Forelimb muscle (tissue), 1 donor: ENCODE results near the gene FLRT2. TPM values are rescaled to one million over a fixed set of nuclear protein-coding genes. Genes with fewer than 3 reads are reported as not detected.

ENCODE experiments used
- DNase-seq: peaks from one replicate; pipeline ENCODE4 v3.0.0-alpha.2; 2013; ENCODE audit warnings: low read depth
- polyA plus RNA-seq: library from polyadenylated mRNA; unstranded; fragments of 120-200 nt; gene quantifications from one replicate; pipeline ENCODE4 v1.2.1, GENCODE V29; 2013; ENCODE audit not compliant: insufficient read length

Gene FLRT2
- polyA plus RNA-seq, 1 donor = 87.7 TPM

DNA sequence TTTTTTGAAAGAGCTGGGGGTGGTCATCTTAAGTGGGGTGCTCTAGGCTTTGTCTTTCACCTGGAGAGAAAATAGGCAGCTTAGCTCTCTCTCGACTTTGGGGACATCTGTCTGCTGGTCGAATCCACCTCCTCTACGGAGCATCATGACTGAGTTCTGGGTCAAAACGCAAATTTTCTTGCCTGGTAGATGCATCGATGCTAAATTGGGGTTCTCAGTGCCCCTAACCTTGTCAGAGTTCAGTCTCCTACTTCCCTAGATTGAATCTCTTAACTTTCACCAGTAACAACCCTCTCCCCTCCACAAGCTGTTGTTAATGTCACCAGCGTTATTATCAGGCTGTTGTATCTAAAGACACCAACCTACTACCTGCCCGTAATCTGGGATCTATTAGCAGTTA, 682 bp downstream of the FLRT2 start:
- DNase-seq = no peak

DNA sequence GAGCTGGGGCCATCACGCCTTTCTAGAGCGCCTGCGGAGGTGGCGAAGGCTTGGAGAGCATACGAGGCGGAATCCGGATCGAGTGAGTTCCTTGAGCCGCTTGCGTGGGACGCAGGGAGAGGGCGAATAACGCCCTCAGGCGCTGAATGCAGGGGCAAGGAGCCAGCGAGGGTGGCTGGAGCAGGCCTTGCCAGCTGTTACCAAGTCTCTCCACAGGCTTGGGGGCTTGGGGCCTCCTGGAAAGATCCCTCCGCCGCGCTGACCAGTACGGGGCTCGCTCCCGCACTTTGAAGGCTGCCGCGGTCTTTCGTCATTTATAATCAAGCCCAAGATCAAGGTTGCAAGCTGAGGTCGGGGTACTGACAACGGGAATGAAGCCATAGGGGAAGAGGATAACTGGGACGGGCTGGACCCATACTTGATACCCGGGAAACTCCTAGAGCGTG, 1.2 kb downstream of the FLRT2 start:
- peak; percentile 41 for DNase-seq

DNA sequence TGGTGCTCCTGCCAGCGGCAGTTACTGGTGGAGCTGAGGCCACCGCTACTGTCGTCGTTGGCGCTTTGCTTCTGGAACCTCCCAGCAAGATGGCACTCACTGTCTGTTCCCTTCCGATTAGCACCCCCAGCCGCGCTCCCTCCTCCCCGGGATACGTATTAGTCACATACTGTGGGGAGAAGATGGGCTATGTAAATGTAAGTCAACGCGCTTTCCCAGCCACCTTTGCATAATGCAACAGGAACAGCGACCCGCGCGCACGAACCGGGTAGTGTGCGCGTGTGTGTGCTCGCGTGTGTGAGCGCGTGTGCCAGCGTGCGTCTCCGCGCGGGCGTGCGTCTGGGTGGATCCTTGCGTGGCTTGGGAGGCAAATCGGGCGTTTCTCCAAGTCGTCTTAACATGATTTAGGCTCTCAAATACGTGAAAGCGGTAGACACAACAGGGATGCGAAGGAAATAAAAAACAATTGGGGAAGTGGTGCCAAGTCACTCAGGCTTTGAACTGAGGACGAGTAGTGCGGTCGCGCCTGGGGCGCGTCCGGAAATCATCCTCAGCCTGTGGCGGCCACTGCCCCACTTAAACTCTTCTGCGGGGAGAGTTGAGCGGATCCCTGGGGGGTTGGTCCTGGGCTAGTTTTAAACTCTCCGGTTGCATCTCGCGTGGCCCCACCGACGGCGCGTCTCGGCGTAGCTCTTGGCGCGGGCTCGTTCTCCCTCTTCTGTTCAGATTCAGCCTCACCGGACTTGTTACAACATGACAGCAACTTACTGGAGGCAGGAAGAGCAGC, 1.8 kb downstream of the FLRT2 start:
- peak; percentile 65 for DNase-seq

DNA sequence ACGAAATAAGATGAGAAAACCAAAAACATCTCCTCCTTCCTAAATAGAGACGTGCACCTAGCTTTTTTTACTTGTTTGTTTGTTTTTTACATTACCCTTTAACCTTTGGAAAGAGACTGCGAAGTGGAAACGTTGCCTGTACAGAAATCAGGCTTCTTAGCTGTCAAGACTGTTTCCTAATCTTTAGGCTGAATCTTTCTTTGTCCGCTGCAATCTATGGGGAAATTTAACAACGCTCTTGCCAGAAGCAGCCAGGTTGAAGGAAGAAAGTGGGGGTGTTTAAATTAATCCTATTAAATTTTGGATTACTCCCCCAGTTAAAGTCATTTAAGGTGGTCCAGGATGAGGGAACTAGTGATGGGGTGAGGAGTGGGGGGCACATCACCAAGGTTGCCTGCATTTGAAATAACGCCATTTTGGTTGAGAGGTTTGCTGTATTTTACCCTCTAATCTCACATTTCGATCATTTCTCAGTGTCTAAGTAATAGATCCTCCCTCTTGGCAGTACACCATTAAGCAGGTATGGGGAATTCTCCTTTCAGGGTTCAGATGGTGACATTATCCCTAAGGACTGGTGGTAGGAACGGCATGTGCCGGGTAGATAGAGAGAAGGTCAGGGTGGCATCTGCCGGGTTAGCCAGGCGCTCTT, 2.6 kb downstream of the FLRT2 start:
- no peak for DNase-seq

DNA sequence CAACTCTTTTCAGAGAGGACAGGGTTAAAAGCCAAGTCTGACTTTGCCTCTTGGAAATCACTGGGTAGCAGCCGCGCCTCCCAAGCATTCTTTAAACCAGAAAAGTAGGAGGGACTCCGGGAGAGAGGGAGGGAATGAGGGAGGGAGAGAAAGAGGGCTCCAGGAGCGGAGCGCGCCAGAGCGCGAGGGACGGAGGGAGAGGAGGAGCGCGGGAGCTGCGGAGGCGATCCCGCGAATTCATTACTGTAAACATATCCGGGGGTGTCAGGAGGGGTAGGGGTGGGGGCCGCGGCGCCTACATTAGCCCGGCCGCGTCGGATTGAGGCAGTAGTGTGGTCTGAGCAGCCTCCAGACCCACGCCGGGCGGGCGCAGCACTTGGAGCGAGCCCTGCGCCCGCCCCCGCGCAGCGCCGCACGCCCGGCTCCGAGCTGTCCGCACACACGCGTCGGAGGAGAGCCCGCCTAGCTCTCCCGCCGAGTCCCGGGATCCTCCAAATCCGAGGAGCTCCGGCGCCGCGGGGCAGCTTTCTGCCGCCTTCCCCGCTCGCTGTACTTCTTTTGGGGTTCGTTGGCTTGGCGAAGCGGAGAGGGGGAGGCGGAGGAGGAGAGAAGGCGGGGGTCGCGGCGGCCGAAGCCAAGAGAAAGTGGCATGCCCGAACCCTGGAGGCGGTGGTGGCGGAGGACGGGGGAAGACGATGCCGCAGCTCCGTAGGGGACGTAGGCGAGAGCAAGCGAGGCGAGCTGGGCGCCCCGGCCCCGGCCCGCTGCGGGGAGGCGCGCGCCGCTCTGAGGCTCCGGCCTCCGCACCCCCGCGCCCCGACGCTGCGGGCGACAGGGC, 3.3 kb downstream of the FLRT2 start:
- peak; percentile 87 for DNase-seq

DNA sequence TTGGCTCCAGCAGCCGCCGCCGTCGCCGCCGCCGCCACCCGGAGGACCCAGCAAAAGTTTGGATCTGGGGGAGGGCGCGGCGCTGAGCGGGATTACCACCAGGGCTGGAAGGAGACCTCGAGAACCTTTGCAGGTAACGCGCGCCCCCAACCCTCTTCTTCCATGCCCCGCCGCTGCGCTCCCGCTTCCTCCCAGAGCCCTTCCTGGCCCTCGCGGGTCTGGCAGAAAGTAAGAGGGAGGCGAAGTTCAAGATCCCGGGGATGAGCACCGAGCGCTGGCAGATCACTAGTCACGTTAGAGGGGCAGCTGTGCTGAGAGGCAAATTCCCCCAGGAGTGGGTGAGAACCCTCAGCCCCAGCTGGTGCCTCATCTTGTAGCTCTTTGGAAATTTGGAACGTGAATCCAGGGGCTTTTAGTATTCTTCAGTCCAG, 3.9 kb downstream of the FLRT2 start:
- no peak for DNase-seq

DNA sequence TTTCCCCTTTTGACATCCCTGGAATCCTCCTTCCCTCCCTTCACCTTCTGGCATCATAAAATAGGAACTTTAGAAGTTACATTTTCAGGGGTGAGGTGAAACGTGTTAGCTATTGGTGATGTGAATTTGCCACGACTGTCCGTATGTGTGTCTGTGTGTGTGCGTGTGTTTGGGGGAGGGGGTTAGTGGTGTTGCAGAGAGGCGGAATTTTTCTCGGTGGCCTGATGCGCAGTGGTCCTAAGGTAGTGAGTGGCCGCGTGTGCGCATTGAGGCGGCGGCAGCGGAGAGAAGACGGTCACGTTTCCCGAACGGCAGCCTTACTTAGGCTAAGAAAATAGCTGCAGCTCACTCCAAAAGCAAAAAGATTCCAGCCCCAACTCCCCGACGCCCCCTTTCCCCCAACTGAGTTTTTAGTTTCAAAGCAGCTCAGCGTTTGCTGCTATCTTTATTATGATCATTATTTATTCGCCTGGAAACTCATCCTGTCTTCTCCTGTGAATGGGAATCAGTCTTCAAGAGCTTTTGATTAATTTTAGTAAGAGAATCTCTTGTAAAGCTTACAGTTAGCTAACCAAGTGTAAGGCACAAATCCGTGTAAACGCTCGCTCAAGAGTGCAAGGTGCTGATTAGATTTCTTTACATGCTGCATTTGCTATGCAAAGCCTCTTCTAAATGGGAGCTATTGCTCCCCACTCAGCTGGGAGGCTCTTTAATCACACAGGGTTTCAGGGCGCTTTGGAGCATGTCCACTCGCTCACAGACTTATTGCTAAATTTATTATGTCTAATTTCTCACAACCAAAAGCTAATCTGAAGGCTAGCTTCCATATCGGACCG, 4.7 kb downstream of the FLRT2 start:
- no peak for DNase-seq

DNA sequence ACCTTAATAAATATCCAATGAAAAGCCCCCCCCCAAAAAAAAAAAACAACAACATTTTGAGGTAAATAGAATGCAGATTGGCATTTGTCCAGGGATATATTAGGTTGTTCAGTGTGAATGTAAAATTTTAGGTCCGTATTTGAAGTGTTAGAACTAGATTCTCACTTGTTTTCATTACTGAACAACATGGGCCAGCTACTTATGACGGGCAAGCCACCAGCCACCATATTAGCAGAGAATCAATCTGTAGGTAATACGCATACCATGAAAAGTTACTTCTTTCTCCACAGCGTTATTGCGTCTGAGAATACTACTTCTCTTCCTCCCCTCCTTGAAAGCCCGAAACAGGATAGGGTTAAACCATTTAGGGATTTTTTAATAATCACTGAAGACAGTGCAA, 5.4 kb downstream of the FLRT2 start:
- DNase-seq = no peak

DNA sequence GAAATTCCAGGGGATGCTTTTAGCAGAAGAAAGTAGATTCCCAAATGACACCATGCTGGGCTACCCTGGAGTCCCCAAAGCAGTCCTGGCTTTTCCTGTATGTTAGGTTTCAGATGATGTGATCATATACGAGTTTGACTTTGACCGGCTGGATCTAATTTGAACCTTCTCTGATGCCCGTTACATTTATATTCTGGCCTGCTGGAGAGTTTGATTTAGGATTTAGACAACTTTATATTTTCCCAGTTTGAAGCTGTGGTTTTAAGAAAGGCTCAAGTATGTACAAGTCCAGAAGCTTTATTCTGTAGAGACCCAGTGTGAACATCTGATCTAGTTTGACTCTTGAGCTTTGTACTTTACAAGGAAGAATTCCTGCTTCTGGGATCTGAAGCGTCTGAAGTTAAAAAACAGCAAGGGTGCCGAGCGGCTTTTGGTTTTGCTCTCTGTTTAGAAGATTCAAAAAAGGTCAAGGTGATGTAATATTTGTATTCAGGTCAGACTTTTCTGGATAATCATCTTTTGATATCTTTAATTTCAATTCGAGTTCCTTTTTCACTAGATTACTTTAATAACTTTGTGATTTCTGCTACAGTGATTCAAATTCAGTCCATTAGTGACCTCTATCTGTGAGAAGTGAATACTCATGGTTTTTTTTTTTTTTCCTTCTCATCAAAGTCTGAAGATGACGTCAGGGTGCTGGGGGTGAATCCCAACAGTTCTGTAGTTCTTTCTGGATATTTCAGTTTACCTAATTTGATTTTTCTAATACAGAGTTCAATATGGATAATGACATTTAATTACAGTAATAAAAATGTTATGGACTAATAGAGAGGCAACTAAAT, 6.3 kb downstream of the FLRT2 start:
- DNase-seq = peak; percentile 68

DNA sequence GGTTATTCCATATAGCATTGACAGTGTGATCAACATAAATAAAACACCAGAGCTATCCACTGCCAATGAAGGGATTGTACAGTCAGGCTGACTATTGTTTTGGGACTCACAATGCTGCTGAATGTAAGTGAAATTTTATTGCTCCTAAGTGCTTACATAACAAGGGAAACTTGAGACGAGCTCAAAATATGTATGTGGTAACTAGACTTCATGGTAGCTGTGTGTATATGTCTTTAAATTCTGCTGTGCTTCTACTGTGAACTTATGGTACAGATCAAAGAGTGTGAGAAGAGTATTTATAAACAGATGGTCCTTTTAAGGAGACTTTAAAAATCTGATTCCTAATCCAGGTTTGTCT, 6.9 kb downstream of the FLRT2 start:
- DNase-seq = peak; percentile 46

DNA sequence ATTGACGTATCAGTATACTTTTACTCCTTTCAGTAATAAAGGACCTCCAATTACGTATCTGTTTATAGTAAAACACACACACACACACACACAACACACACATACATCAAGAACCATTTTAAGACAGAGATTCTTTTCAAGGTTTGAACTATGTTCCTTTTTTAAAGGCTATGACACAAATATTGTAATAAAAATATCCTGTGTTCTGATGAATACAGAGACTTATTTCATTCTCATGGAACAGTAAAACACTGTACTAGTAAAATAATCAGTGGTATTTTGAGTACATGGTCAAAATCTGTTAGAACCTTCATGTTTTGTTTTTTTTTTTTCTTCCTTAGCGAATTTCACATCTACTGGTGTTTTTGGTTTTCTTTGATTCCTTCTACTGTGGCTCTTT, 7.6 kb downstream of the FLRT2 start:
- no peak for DNase-seq

DNA sequence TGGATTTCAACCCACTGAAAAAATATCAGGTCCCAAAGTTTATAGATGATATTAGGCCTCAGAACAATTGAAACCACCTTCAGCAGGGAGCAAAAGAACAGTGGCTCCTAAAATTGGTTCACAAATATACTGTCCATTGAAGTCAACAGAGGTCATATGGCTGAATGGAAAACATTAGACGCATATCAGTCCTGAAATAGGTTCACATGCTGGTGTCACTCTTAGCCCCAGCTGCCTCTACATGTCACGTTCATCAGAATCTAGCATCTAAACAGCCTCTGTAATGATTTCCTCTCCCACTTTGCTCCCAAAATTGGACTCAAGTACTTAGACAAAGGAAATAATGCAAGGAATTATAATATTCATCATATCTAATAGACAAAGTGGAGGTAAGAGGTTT, 8.7 kb downstream of the FLRT2 start:
- DNase-seq = no peak

DNA sequence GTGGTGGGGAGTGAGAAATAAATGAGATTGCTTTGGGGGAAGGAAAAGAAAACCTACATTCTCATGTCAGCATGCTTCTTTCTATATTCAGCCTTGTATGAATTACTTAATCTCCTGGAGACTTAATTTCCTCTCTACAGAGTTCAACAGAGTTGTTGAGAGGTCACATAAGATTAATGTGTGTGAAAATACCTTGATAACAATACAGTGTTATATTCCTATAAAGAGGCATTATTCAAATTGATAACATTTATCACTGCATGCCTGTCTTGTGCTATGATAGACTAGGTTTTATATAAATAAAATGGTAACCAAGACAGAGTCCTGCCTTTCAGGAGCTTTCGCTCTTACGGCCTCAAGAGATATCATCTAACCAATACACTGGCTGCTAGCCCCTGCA, 9.6 kb downstream of the FLRT2 start:
- DNase-seq = no peak

DNA sequence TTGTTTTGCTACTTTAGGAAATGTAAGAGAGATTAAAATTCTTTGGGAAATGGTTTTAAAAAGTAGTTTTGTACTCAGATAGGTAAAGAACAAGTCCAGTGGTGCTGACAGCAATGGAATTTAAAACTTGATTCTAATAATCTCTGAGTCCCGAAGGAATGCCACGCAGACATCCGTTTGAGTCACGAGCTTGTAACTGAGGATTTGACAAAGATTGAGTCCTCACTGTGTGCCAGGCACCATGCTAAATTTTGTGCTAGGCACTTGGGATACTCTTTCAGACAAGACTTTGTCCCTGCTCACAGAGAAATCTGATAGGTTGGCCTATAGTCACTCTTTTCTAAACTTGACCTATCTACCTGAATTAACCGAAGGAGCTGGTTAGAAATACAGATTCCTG, 12.7 kb downstream of the FLRT2 start:
- DNase-seq = no peak

DNA sequence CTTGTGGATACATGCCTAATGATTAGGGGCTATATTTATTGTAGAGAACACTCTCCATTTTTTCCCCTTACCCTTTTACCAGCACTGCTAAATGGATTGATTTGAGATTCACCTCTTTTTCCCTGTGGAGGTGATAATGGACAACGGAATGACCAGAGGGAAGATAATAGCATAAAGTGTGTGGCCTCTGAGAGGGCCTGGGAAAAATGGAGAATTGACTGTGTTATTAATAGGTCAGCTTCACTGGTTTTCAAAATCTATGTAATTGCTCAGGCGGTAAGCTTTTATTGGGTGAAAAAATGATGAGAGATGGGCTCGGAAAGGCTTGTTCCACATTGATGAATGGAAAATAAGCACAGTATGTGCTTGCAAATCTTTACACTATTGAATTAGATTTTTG, 15.8 kb downstream of the FLRT2 start:
- DNase-seq = no peak

DNA sequence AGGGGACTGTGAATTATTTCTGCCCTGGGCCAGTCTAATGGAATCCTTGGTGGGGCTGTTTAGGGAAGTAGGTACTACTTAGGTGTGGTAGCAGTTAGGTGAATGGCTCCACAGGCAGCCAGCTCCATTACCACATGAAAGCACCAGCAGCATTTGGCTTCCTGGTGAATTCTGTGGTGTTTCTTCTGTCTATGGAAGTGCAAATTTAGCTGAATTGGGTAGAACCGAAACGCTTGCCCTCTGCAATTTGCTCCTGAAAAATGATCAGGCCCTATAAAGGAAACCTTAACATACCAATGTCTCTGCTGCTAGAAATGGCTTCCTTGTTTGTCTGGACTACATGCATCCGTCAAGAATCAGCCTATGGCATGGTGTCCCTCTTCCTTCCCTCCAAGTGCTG, 16.4 kb downstream of the FLRT2 start:
- DNase-seq = no peak

DNA sequence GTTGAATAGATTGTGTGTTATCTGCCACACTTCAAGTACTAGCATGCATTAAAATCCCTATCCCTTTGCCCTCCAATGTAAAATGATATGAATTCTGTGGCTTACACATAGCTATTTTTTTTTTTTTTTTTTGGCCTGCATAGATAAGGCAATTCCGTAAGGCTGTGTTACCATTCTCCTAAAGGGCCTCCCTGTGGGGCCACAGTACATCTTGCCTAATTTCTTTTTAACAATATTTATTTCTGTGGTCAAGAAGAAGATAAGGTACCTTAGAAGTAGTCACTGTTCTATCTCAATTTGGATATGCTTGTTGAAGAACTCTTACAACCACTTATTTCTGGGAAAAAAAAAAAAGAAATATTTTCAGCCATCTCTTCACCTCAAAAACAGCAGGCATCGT, 19.8 kb downstream of the FLRT2 start:
- DNase-seq = no peak

DNA sequence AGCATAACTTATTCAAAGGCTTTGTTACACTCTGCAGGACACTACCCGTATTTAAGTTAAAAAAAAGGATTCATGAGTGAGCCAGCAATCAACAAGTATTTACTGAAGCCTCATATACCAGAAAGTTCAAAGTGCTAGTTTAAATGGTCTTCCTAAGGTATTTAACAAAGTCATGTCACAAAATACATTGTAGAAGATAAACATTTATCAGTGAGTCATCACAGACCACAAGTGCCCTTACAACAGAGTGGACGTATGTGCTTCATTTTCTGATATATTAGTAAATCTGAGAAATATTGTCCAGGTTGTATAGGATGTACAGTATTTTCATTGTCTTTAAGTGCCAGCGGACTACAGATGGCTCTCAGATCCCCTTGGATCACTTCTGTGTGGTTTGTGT, 24.2 kb downstream of the FLRT2 start:
- no peak for DNase-seq

DNA sequence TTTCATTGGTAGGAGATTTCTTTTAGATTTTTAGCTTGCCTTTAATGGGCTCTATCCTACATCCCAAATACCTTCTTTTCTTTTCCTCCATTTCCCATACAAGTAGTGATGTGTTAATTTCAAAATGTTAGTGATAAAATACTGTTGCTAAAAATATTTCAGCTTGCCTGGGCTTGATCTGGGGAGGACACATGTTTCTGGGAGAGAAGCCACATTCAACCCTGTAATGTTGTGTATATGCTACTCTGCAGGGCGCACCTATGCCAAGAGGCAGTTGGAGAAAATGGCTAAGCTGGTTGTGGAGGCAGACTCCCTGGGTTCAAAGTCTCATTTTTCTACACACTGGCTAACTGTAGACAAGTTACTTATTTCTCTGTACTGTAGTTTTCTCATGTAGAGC, 26.3 kb downstream of the FLRT2 start:
- DNase-seq = no peak

DNA sequence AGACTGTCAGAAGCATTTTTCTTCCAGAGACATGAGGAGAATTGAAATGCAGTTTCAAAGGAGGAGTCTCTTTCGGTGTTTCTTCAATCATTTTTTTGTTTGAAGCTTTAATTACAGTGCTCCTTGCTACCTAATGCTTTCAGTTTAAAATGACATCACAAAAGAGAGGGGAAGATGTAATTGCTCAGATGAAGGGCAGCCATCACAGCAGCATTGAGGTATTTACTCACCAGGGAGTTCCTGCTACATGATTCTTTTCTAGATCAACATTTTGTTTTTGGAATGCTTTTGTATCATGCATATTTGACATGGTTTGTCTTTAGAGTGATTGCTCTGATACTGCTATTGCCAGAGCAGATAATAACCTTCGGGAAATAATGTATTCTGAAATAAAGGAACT, 28.6 kb downstream of the FLRT2 start:
- no peak for DNase-seq

DNA sequence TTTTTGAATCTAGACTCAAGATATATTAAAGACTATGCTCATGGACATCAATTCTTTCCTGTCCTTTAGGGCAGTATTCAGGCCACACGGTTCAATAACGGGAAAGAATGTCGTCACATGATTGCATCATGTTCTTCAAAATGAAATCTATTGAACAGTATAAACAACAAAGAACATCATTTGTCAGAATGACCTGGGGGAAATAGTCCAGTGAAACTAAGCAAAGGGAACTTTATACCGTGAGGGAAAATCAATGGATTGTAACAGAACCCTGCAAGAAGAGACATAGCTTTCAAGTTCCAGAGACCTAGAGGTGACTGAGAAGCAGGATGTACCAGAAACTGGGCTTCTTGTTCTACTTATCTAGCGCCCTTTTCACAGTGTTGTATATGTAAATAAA, 32.7 kb downstream of the FLRT2 start:
- no peak for DNase-seq
